GM21528 (cell line): ENCODE measurements around the gene SERTAD1.
"Not testable (repeated sequence)": the region's sequence is repeated elsewhere in the genome, so short reads cannot be mapped to it uniquely, and the experiment has no call there.

ENCODE experiments used
- ATAC-seq: cut with Tn5 transposase; IDR thresholded peaks from one replicate; pipeline ENCODE4 v1.9.1; 2021; ENCODE audit warnings: mild to moderate bottlenecking, moderate library complexity; ENCODE audit not compliant: unreplicated experiment, low FRiP score

SERTAD1 gene

GRCh38 chr19:40423938-40424337 lies 1.9 kb downstream of the SERTAD1 start:
- ATAC-seq: no peak

DNA sequence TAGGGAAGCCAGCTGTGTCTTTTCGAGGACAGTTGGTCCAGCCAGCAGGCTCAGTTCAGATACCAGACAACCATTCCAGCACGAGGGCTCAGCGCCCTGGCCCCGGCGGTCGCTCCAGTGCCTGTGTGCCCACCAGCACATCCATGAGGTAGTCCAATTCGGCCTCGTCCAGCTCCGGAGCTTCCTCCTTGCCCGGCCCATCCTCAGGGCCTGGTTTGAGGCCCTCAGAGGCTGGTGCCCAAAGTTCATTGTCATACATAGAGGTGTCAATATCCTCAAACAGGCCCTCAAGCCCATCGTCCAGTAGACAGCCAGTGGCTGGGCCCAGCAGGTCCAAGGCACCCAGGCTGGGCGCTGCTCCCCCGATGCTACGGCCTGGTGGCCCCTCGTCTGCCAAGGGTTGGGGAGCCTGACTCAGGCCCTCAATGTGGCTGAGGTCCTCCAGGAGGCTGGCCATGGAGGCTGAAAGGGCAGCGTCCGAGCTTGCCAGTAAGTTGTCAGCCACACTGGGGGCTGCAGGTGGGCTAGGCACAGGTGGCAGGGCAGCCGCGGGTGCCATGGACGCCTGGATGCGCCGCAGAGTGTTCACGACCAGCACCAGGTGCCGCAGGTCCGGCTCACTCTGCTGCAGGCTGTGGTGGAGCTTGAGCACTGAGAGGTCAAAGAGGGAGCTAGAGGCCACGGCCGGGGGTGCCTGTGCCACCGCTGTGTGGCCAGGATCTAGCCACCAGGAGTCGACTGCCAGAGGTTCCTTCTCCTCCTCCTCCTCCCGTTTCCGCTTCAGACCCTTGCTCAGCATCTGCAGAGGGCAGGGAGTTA lies 2.8 kb downstream of the SERTAD1 start:
- no peak for ATAC-seq

DNA sequence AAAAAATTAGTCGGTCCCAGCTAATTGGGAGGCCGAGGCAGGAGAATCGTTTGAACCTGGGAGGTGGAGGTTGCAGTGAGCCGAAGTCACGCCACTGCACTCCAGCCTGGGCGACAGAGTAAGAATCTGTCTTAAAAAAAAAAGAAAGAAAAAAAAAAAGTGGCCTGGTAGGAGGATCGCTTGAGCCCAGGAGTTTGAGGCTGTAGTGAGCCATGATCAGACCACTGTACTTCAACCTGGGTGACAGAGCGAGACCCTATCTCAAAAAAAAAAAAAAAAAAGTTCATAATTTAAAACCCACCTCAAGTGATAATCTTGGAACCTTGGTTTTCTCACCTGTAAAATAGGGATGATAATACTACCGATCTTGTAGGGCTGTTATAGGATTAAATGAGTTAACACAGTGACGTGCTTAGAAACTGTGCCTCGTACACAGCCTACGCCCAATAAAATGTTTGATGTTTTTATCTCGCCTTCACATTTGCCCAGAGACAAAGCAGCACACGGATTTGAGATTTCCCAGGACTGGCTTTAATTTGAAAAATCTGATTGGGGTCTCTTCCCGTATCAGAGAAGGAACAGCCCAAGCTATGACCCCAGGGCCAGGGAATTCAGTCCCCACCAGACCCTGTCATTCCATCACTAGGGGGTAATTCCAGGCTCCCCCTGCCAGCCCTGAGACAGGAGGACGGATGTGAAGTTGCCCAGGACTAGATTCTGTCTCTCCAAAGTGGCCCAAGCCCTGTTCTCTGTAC lies 3.6 kb downstream of the SERTAD1 start:
- ATAC-seq: no peak

GRCh38 chr19:40420766-40421765 lies 4.7 kb downstream of the SERTAD1 start:
- ATAC-seq: peak; percentile 31

DNA sequence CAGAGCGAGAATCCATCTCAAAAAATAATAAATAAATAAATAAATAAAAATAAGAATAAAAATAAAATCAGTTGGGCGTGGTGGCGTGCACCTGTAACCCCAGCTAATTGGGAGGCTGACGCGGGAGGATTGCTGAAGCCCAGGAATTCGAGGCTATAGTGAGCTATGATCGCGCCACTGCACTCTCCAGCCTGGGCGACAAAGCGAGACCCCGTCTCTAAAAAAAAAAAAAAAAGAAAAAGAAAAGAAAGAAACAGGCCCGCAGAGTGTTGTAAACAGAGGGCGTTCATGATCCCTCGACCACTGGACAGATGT lies 5.4 kb downstream of the SERTAD1 start:
- ATAC-seq: no peak

DNA sequence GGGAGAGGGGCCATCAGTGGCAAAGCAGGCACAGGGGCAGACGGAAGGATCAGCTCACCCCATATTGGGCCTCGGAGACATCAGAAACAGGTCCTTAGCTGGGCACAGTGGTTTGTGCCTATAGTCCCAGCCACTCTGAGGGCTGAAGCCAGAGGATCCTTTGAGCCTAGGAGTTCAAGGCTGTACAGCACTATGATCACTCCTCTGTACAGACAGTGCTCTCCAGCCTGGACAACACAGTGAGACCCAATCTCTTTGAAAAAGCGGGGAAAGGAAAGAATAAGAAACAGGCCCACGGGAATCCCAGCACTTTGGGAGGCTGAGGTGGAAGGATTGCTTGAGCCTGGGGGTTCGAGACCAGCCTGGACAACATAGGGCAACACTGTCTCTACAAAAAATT lies 6.0 kb downstream of the SERTAD1 start:
- ATAC-seq: no peak

GRCh38 chr19:40419066-40419612 lies 6.7 kb downstream of the SERTAD1 start:
- no peak for ATAC-seq

DNA sequence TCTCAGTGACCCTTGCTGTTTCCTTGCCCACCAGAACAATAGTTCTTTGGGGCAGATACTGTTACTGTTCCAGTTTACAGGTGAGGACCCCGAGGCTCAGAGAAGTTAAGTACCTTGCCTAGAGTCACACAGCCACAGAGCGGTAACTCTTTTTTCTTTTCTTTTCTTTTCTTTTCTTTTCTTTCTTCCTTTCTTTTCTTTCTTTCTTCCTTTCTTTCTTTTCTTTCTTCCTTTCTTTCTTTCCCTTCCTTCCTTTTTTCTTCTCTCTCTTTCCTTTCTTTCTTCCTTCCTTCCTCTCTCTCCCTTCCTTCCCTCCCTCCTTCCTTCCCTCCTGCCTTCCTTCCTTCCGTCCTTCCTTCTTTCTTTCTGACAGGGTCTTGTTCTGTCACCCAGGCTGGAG lies 7.8 kb downstream of the SERTAD1 start:
- ATAC-seq: no peak

GRCh38 chr19:40417643-40417981 lies 8.2 kb downstream of the SERTAD1 start:
- no peak for ATAC-seq

DNA sequence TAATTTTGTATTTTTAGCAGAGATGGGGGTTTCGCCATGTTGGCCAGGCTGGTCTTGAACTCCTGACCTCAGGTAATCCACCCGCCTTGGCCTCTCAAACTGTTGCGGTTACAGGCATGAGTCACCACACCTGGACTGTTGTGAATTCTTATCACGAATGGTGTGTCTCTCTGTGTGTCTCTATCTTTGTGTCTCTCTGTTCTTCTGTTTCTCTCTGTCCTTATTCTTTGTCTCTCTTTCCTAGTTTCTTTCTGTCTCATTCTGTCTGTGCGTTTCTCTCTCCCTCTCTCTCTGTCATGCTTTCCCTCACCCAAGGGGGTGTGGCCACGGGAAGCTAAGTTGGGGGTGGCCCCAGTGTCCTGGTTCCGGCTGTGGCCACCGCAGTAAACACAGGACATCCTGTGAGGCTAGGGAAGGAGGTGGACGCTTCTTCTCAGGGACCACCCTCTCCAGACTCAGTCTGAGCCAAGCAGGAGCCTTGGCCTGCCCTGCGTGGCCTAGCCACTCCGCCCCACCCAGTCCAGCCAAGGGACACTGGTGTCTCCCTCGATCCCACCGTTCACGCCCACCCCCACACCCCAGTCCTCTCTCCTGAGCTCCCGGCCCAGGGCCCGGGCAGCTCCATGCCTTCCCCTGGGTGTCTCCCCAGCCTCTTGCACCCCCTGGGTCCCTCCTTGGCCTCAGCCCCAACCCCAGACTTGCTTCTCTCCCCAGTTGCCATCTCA lies 8.7 kb downstream of the SERTAD1 start:
- no peak for ATAC-seq

- no peak for ATAC-seq
These were observed 10.0 kb downstream of the SERTAD1 start for GRCh38 chr19:40415768-40416167.

DNA sequence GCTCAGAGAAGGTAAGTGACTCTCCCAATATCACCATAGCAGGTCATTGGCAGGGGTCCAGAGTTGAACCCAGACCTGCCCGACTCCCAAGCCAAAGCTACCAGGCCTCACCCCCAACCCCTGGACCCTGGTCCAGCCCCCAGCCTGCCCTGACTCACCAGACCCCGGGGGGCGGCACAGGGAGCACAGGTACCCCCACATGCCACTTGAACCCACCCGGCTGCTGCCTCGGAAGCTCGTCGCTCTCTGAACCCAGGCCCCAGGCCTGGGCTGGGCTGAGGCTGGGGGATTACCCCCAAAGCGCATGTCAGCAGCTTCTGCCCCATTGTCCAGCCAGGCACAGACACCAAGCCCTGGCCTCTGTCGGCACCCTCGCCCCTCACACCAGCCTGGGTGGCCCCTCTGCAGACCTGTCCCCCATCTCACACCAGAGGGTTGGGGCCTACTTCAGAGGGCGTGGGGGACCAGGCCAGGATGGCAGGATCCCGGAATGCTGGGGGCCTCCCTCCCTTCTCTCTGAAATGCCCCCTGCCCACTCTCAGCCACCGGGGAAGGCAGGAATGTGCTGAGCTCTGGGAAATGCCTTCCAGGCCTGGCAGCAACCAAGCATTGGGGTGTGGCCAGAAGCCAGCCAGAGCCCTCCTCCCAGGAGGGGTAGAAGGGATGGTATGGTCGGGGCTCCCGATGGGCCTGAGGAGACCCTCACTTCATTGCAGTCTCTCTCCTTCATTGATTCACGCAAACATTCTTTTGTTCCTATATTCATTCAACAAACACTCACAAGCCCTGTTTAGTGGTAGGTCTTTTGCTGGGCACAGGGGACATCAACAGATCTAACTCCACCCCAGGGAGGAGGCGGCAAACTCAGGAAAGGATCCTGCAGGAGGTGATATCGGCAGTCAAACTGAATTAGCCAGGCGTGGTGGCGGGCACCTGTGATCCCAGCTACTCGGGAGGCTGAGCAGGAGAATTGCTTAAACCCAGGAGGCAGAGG lies 11.0 kb downstream of the SERTAD1 start:
- no peak for ATAC-seq

- ATAC-seq: no peak
These were observed 12.4 kb downstream of the SERTAD1 start, which contains the start of gene PRX for GRCh38 chr19:40413291-40413845. TSS of gene PRX (minus strand) at chr19:40413378. CDS start at chr19:40407932, 5,446 bp downstream.

GRCh38 chr19:40412866-40413265 lies 12.9 kb downstream of the SERTAD1 start:
- ATAC-seq: no peak

- no peak for ATAC-seq
These were observed 13.8 kb downstream of the SERTAD1 start for GRCh38 chr19:40411958-40412499.

DNA sequence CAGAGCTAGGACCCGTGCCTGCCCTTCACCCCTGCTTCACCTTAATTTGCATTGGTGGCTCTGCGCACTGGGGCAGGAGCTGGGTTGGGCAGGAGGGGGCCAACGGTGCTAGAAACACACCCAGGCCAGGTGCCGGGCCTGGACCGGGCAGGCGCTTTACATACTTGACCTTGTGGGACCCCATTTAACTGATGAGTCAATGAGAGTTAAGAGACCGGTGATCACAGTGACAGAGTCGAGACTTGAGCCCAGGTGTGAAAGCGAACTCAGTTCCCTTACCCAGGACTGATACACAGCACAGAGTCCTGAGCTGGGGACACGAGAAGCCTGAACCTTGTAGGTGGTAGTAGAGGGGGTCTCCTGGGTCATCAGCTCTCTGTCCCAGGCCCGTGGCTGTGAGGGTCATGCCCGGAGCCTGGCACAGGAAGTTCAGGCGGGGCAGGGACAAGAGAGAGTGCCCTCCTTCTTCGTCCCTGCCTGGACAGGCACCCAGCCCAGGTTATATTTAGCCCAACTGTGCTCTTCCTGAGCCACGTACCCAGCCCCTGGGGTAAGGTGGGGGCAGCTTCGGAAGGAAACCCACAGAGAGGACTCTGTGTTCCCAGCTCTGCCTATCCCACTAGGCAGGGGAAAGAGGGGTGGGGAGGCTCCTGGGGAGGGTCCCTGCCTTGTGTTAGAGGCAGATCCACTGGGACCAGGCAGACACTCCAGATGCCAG lies 14.5 kb downstream of the SERTAD1 start:
- no peak for ATAC-seq

DNA sequence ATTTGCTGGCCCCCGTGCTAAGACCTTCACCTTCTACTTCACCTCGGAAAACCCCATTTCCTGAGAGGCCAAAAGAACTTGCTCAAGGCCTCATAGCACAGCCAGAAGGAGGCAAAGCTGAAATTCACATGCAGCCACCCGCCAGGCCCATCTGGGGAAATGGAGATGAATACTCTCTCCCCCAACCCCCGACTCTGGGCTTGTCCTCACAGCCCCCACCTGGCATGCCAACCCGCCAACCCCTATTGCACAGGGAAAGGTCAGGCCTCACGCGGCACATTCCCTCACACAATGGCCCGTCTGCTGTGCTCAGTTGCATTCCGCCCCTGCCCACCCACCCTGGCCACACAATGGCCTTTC lies 15.8 kb downstream of the SERTAD1 start:
- no peak for ATAC-seq

DNA sequence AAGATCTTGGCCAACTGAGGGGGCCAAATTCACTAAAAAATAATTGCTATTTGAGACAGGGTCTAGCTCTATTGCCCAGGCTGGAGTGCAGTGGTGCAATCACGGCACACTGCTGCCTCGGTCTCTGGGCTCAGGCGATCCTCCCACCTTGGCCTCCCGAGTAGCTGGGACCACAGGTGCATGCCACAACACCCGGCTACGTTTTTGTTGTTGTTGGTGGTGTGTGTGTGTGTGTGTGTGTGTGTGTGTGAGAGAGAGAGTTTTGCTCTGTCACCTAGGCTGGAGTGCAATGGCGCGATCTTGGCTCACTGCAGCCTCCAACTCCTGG lies 17.2 kb downstream of the SERTAD1 start:
- ATAC-seq: not testable (repeated sequence)
